Glutamatergic neuron (in vitro differentiated cells): ENCODE results near the gene P2RY11. TPM values are rescaled to one million over a fixed set of nuclear protein-coding genes. Genes with fewer than 3 reads are reported as not detected.

Source experiments
- DNase-seq: peaks from one replicate; pipeline ENCODE4 v3.0.0; 2022
- H3K27ac Mint-ChIP-seq: one replicate; pipeline ENCODE4 v1.8.0; 2020; ENCODE audit warnings: mild to moderate bottlenecking, mixed read lengths, inconsistent platforms; ENCODE audit not compliant: unreplicated experiment
- H3K27me3 Mint-ChIP-seq: one replicate; pipeline ENCODE4 v1.8.0; 2020; ENCODE audit warnings: mild to moderate bottlenecking, moderate library complexity, mixed read lengths, inconsistent platforms; ENCODE audit not compliant: unreplicated experiment
- H3K36me3 Mint-ChIP-seq: one replicate; pipeline ENCODE4 v1.8.0; 2020; ENCODE audit warnings: mild to moderate bottlenecking, mixed read lengths, inconsistent platforms; ENCODE audit not compliant: unreplicated experiment
- H3K4me1 Mint-ChIP-seq: one replicate; pipeline ENCODE4 v1.8.0; 2020; ENCODE audit warnings: mild to moderate bottlenecking, low read depth, mixed read lengths, inconsistent platforms; ENCODE audit not compliant: unreplicated experiment
- H3K4me3 Mint-ChIP-seq: one replicate; pipeline ENCODE4 v1.8.0; 2020; ENCODE audit warnings: mild to moderate bottlenecking, mixed read lengths, inconsistent platforms; ENCODE audit not compliant: unreplicated experiment
- H3K9me3 Mint-ChIP-seq: one replicate; pipeline ENCODE4 v1.8.0; 2020; ENCODE audit warnings: mild to moderate bottlenecking, moderate library complexity, mixed read lengths, inconsistent platforms; ENCODE audit not compliant: unreplicated experiment
- total RNA-seq: library from RNA; stranded (reverse); fragmentation: NEBNext Ultra II Directional; extraction: Animal tissue kit (Norgen Biotek cat#: 25700); gene quantifications from one replicate; pipeline ENCODE4 v1.2.1, GENCODE V29; 2021; ENCODE audit not compliant: unreplicated experiment
- TF ChIP-seq, protein P1 (sequence below): fragments of 200-600 bp; sonication (generic); IDR thresholded peaks from one replicate; pipeline ENCODE4 v1.5.0; 2021; ENCODE audit not compliant: partially characterized antibody, unreplicated experiment

Gene P2RY11
- total RNA-seq, 1 donor from 2014 or later = 21.6 TPM

DNA sequence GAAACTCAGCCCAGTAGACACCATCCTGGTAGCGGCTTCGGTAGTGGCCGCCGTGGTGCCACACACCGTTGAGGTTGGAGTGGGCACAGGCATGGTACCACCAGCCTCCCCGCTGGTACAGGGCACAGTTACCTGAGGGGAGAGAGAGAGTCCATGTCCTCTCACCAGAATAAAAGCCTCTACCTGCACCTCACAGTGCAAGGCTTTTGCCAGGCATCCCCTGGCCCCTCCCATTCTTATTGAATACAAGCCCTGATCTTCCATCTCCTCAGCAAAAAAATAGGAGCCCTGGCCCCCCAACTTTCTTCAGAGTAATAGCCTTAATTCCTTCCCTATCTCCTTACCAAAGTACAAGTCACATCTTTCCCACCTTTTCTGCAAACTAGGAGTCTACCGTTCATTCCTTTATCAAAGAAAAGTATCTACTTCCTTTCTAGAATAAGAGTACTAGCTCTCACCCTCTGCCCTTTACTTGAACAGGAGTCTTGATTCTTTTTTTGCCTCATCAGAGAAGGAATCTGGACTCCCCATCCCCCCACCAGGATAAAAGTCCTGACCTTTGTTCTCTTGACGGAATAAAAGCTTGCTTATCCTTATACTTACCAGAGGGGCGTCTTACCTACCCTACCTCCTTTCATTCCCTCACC lies 18.7 kb upstream of the P2RY11 start:
- Mint-ChIP-seq H3K9me3 (peaks cover 12% of the 10 kb centered on the region), H3K27me3 (peaks cover 3% of the 10 kb centered on the region), H3K4me3 (no peak overlapping the region), H3K36me3 (no peaks in the 10 kb centered on the region), H3K4me1 (no peaks in the 10 kb centered on the region), H3K27ac (no peak overlapping the region)
- DNase-seq = no peak
- TF ChIP-seq, protein P1, sequence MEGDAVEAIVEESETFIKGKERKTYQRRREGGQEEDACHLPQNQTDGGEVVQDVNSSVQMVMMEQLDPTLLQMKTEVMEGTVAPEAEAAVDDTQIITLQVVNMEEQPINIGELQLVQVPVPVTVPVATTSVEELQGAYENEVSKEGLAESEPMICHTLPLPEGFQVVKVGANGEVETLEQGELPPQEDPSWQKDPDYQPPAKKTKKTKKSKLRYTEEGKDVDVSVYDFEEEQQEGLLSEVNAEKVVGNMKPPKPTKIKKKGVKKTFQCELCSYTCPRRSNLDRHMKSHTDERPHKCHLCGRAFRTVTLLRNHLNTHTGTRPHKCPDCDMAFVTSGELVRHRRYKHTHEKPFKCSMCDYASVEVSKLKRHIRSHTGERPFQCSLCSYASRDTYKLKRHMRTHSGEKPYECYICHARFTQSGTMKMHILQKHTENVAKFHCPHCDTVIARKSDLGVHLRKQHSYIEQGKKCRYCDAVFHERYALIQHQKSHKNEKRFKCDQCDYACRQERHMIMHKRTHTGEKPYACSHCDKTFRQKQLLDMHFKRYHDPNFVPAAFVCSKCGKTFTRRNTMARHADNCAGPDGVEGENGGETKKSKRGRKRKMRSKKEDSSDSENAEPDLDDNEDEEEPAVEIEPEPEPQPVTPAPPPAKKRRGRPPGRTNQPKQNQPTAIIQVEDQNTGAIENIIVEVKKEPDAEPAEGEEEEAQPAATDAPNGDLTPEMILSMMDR = no peak

DNA sequence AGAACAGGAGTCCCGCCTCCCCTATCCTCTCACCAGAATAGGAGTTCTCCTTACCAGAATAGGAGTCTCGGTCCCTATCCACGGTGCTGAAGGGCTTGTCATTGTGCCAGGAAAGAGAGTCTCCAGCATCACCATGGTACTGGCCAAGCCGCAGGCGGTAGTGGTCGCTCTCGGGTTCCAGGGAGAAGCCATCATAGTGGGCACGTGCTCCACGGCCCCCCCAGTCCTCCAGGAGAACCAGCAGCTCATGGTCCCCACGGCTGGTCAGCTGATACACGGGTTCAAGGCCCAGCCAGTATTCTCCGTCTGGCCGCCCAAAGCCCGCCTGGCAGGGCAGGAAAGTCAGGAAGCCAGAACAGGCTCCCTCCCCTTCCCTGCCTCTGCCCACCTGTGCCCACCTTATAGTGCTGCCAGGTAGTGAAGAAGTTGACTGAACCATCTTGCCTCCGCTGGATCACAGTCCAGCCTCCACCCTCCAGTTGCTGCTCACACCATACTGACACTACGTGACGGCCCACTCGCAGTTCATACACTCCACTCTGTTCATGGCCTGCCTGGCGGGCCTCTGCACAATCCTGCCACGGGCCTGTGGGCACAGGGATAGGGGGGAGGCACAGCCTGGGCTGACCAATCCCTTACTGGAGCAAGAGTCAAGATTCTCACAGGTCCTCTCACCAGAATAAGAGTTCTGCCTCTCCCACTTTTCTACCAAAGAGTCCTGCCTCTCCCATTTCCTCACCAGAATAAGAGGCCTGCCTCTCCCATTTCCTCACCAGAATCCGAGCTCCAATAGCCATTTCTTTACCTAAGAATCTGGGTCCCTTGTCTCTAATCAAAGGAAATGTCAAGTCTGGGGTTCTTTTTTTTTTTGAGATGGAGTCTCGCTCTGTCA lies 18.0 kb upstream of the P2RY11 start:
- TF ChIP-seq, protein P1 = no peak
- peaks cover 12% of the 10 kb centered on the region for H3K9me3 Mint-ChIP-seq
- H3K27ac Mint-ChIP-seq = no peak overlapping the region
- H3K27me3 Mint-ChIP-seq = peaks cover 3% of the 10 kb centered on the region
- no peak overlapping the region for H3K4me3 Mint-ChIP-seq
- no peaks in the 10 kb centered on the region for H3K36me3 Mint-ChIP-seq
- no peak for DNase-seq
- H3K4me1 Mint-ChIP-seq = no peaks in the 10 kb centered on the region

DNA sequence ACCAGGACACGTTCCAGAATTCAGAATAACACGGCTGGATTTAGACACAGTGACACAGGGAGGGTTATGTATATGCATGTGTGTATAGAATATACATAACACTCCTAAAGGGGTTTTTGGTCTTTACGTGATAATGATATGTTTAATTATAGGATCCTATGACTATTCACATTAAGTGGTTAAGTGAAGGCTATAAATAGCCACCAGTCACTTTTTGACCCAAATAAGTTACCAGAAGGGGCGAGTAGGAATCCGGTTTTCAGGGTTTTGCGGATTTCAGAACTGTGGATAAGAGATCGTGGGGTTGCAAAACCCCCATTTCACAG lies 15.9 kb upstream of the P2RY11 start:
- Mint-ChIP-seq H3K4me3 (peak overlapping the region; percentile 71), H3K9me3 (peaks cover 17% of the 10 kb centered on the region), H3K4me1 (peaks cover 3% of the 10 kb centered on the region), H3K27ac (no peak overlapping the region), H3K36me3 (no peaks in the 10 kb centered on the region), H3K27me3 (peaks cover 12% of the 10 kb centered on the region)
- DNase-seq = no peak
- TF ChIP-seq, protein P1 = no peak

DNA sequence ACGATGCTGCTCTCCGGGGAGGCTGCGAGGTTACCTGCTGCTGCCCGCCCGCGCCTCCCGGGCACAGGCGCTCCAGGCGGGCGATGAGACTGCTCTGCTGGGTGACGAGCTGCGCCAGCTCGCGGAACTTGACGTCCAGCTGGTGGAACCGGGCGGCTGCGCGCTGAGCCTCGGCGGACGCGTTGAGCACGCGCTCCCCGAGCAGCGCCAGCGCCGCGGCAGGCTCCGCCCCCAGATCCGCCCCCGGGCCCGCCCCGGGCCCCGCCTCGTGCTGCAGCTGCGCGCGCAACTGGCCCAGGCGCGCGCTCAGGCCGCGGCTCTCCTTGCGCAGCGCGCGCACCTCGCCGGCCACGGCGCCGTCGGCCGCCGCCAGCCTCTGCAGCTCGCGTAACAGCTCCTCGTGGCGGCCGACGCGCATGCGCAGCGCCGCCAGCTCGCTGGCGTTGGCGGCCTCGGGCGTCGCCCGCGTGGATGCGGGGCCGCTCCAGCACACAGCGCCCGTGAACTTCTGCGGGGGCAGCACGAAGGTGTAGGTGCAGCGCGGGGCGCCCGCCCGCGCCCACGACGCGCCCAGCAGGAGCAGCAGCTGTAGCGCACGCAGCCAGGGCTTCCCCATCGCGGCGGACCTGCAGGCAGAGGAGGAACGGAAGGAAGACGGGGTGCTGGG lies 15.4 kb upstream of the P2RY11 start:
- no peak overlapping the region for H3K27ac Mint-ChIP-seq
- H3K4me1 Mint-ChIP-seq = peaks cover 3% of the 10 kb centered on the region
- peaks cover 12% of the 10 kb centered on the region for H3K27me3 Mint-ChIP-seq
- H3K9me3 Mint-ChIP-seq = peaks cover 14% of the 10 kb centered on the region
- no peaks in the 10 kb centered on the region for H3K36me3 Mint-ChIP-seq
- no peak overlapping the region for H3K4me3 Mint-ChIP-seq
- peak; percentile 88 for DNase-seq
- TF ChIP-seq, protein P1 = no peak

DNA sequence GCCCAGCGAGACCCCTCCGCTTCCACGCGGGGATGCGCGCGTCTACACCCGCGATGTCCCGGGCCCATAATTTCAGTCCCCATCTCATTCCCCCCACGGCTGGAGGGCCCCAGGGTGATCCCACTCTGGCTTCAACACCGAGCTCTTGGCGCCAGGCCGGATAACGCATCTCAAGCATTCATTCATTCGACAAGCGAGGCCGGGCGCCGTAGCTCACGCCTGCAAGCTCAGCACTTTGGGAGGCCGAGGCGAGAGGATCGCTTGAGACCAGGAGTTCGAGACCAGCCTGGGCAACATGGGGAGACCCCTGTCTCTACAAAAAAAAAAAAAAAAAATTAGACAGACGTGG lies 14.9 kb upstream of the P2RY11 start:
- no peak overlapping the region for H3K27ac Mint-ChIP-seq
- no peaks in the 10 kb centered on the region for H3K36me3 Mint-ChIP-seq
- no peak for DNase-seq
- H3K27me3 Mint-ChIP-seq = peaks cover 12% of the 10 kb centered on the region
- peaks cover 14% of the 10 kb centered on the region for H3K9me3 Mint-ChIP-seq
- no peak overlapping the region for H3K4me3 Mint-ChIP-seq
- TF ChIP-seq, protein P1 = no peak
- peaks cover 3% of the 10 kb centered on the region for H3K4me1 Mint-ChIP-seq
